IPS DF 6.9 (cell line): ENCODE data around the gene RSPH3.

ENCODE experiments used
- DNase-seq: peaks from one replicate; pipeline ENCODE4 v3.0.0-alpha.2; 2013; ENCODE audit warnings: low read depth, low spot score
- H3K27ac ChIP-seq: one replicate; pipeline ENCODE4 v1.5.1; 2013; ENCODE audit warnings: low read length, control low read depth
- H3K27me3 ChIP-seq: 2 replicates; pipeline ENCODE4 v1.6.1; 2013; ENCODE audit warnings: mild to moderate bottlenecking, low read length; ENCODE audit not compliant: control insufficient read depth, insufficient read depth
- H3K36me3 ChIP-seq: 2 replicates; pipeline ENCODE4 v1.6.1; 2013; ENCODE audit warnings: low read length; ENCODE audit not compliant: control insufficient read depth, insufficient read depth
- H3K4me1 ChIP-seq: 2 replicates; pipeline ENCODE4 v1.6.1; 2013; ENCODE audit warnings: low read length; ENCODE audit not compliant: control insufficient read depth, insufficient read depth
- H3K4me3 ChIP-seq: 2 replicates; pipeline ENCODE4 v1.5.1; 2013; ENCODE audit warnings: mild to moderate bottlenecking, low read length
- H3K9me3 ChIP-seq: 2 replicates; pipeline ENCODE4 v1.6.1; 2013; ENCODE audit warnings: low read length, inconsistent platforms; ENCODE audit not compliant: control insufficient read depth, insufficient read depth
- WGBS: extraction: QIAGEN DNeasy Blood & Tissue Kit; methylation state at CpG from one replicate; pipeline ENCODE4 v1.1.7; 2013; ENCODE audit warnings: mixed read lengths, missing lambda C conversion rate; ENCODE audit not compliant: insufficient read length, insufficient coverage; 5-methylcytosine and 5-hydroxymethylcytosine counted together

Gene RSPH3

GRCh38 chr6:158938220-158938619 is 61.8 kb downstream of the RSPH3 start:
- H3K4me1 ChIP-seq = no peaks in the 10 kb centered on the region
- H3K36me3 ChIP-seq = no peaks in the 10 kb centered on the region
- H3K27me3 ChIP-seq = no peaks in the 10 kb centered on the region
- WGBS = no CpG with 5 or more reads among the region's 11 CpGs
- H3K4me3 ChIP-seq = no peak overlapping the region
- H3K9me3 ChIP-seq = no peaks in the 10 kb centered on the region
- no peak overlapping the region for H3K27ac ChIP-seq
- no peak for DNase-seq

GRCh38 chr6:158934157-158934556 is 65.8 kb downstream of the RSPH3 start:
- Histone ChIP-seq H3K4me1 (no peaks in the 10 kb centered on the region), H3K27ac (no peak overlapping the region), H3K4me3 (no peak overlapping the region), H3K27me3 (no peaks in the 10 kb centered on the region), H3K36me3 (no peaks in the 10 kb centered on the region), H3K9me3 (no peaks in the 10 kb centered on the region)
- no CpG with 5 or more reads among the region's 5 CpGs for WGBS
- no peak for DNase-seq

- Histone ChIP-seq H3K4me3 (no peak overlapping the region), H3K27ac (no peak overlapping the region), H3K36me3 (no peaks in the 10 kb centered on the region), H3K9me3 (no peaks in the 10 kb centered on the region), H3K27me3 (no peaks in the 10 kb centered on the region), H3K4me1 (no peaks in the 10 kb centered on the region)
- whole genome bisulfite sequencing = no CpG with 5 or more reads among the region's 4 CpGs
- no peak for DNase-seq
Measured at GRCh38 chr6:158933079-158933595, 66.9 kb downstream of the RSPH3 start.

GRCh38 chr6:158928068-158928467 is 71.9 kb downstream of the RSPH3 start:
- H3K27me3 ChIP-seq = no peaks in the 10 kb centered on the region
- DNase-seq = no peak
- no peaks in the 10 kb centered on the region for H3K36me3 ChIP-seq
- H3K4me1 ChIP-seq = no peaks in the 10 kb centered on the region
- H3K27ac ChIP-seq = no peak overlapping the region
- WGBS = no CpG with 5 or more reads among the region's 2 CpGs
- H3K4me3 ChIP-seq = no peak overlapping the region
- H3K9me3 ChIP-seq = no peaks in the 10 kb centered on the region

- Histone ChIP-seq H3K27ac (no peak overlapping the region), H3K9me3 (no peaks in the 10 kb centered on the region), H3K36me3 (no peaks in the 10 kb centered on the region), H3K4me3 (no peak overlapping the region), H3K27me3 (no peaks in the 10 kb centered on the region), H3K4me1 (peaks cover 7% of the 10 kb centered on the region)
- DNase-seq = no peak
- no CpG with 5 or more reads among the region's 6 CpGs for WGBS
Measured at GRCh38 chr6:158926414-158926813, 73.6 kb downstream of the RSPH3 start.

GRCh38 chr6:158924499-158925455 is 75.2 kb downstream of the RSPH3 start:
- Histone ChIP-seq H3K4me1 (peaks cover 8% of the 10 kb centered on the region), H3K36me3 (no peaks in the 10 kb centered on the region), H3K9me3 (no peaks in the 10 kb centered on the region), H3K4me3 (no peak overlapping the region), H3K27me3 (no peaks in the 10 kb centered on the region), H3K27ac (no peak overlapping the region)
- WGBS = 67% methylated on average over 1 of the region's 4 CpGs
- no peak for DNase-seq

- WGBS = no CpG with 5 or more reads among the region's 14 CpGs
- DNase-seq = no peak
- Histone ChIP-seq H3K4me1 (peaks cover 8% of the 10 kb centered on the region), H3K4me3 (no peak overlapping the region), H3K36me3 (no peaks in the 10 kb centered on the region), H3K27ac (no peak overlapping the region), H3K9me3 (no peaks in the 10 kb centered on the region), H3K27me3 (no peaks in the 10 kb centered on the region)
Measured at GRCh38 chr6:158923805-158924498, 76.0 kb downstream of the RSPH3 start.
